Endodermal cell (in vitro differentiated cells): ENCODE results near the gene CYP2R1. TPM values are rescaled to one million over a fixed set of nuclear protein-coding genes. Genes with fewer than 3 reads are reported as not detected.

Source experiments
- DNase-seq: peaks from one replicate; pipeline ENCODE4 v3.0.0-alpha.2; 2017
- H3K27ac ChIP-seq: 2 replicates; pipeline ENCODE4 v1.5.1; 2013; ENCODE audit warnings: mild to moderate bottlenecking, low read depth, low read length, moderate library complexity
- H3K27me3 ChIP-seq: 2 replicates; pipeline ENCODE4 v1.6.1; 2013; ENCODE audit warnings: mild to moderate bottlenecking, low read length, moderate library complexity; ENCODE audit not compliant: insufficient read depth, control insufficient read depth, poor library complexity, severe bottlenecking
- H3K36me3 ChIP-seq: 2 replicates; pipeline ENCODE4 v1.7.0; 2013; ENCODE audit warnings: mild to moderate bottlenecking, low read length, moderate library complexity; ENCODE audit not compliant: control insufficient read depth, insufficient read depth
- H3K4me1 ChIP-seq: one replicate; pipeline ENCODE4 v1.7.0; 2013; ENCODE audit warnings: low read length; ENCODE audit not compliant: control insufficient read depth, insufficient read depth
- H3K4me3 ChIP-seq: 2 replicates; pipeline ENCODE4 v1.5.1; 2013; ENCODE audit warnings: mild to moderate bottlenecking, low read length, moderate library complexity
- H3K9ac ChIP-seq: 2 replicates; pipeline ENCODE4 v1.6.1; 2013; ENCODE audit warnings: mild to moderate bottlenecking, low read length, moderate library complexity; ENCODE audit not compliant: poor library complexity, severe bottlenecking; ENCODE audit errors: extremely low read depth
- H3K9me3 ChIP-seq: 2 replicates; pipeline ENCODE4 v1.6.1; 2013; ENCODE audit warnings: mild to moderate bottlenecking, low read length, moderate library complexity; ENCODE audit not compliant: control insufficient read depth
- H3K27ac Mint-ChIP-seq: 2 replicates; pipeline ENCODE4 v1.8.0; 2020; ENCODE audit warnings: mixed read lengths
- H3K27me3 Mint-ChIP-seq: 2 replicates; pipeline ENCODE4 v1.8.0; 2021; ENCODE audit warnings: mild to moderate bottlenecking, mixed read lengths; ENCODE audit not compliant: insufficient read depth
- H3K36me3 Mint-ChIP-seq: 2 replicates; pipeline ENCODE4 v1.8.0; 2020; ENCODE audit warnings: low read depth, mixed read lengths
- H3K4me1 Mint-ChIP-seq: 2 replicates; pipeline ENCODE4 v1.8.0; 2020; ENCODE audit warnings: mixed read lengths
- H3K4me3 Mint-ChIP-seq: 2 replicates; pipeline ENCODE4 v1.8.0; 2020; ENCODE audit warnings: mild to moderate bottlenecking, moderate library complexity, mixed read lengths
- H3K9me3 Mint-ChIP-seq: 2 replicates; pipeline ENCODE4 v1.8.0; 2020; ENCODE audit warnings: mild to moderate bottlenecking, mixed read lengths
- WGBS, 2 experiments: methylation state at CpG; one replicate each; pipeline versions ENCODE4 v1.1.5 to v1.1.7; 2013; ENCODE audit warnings: missing lambda C conversion rate in 2 of 2, mixed read lengths in 1 of 2; ENCODE audit not compliant: insufficient coverage in 1 of 2, insufficient read length in 1 of 2; 5-methylcytosine and 5-hydroxymethylcytosine counted together
- total RNA-seq, 2 donors: library from RNA; stranded (reverse); fragmentation: NEBNext Ultra II Directional in 1 of 2; extraction: Animal tissue kit (Norgen Biotek cat#: 25700) in 1 of 2; gene quantifications; 2 replicates in 1 of 2; 3 replicates in 1 of 2; pipeline ENCODE4 v1.2.1, GENCODE V29; 2021
- TF ChIP-seq, protein P1 (sequence below): fragments of 200-600 bp; sonication (generic); conservative IDR thresholded peaks from 2 replicates; pipeline ENCODE4 v1.5.0; 2021; ENCODE audit warnings: antibody characterized with exemption, mild to moderate bottlenecking

CYP2R1 gene
- total RNA-seq, 2 donors from 2014 or later = 10.4 to 12.4 TPM

DNA sequence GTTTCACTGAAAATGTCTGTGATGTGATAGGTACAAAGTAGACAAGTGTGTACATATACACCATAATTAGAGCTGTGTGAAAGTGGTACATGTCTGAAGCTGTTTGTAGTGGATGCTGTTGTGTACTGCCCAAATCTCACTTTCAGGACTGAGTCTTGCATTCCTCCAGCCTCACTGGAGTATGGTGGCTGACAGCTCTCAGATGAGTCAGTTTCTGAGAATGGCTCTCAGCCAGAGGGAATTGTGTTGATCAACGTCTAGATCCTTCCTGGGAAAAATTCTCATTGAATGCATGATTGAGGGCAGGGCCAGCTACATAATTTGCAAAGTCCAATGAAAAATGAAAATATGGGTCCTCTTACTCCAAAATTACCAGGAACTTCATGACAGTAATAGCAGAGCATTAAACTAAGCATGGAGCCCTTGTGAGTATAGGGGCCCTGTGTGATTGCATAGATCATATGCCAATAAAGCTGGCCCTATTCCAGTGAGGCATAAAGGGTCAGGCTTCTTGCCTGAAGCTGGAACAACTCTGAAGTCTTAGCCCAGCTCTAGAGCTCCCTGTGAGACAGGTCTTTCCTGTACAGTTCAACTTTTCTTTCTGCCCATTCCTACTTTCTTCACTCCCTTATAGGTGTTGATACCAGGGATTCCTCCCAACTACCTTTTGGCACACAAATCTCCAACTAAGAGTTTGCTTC, 10.8 kb upstream of the CYP2R1 start:
- no peak overlapping the region for H3K9ac ChIP-seq
- no peaks in the 10 kb centered on the region for H3K36me3 Mint-ChIP-seq
- 75 to 82% methylated on average over 1 of the region's 1 CpG for WGBS, 2 experiments

DNA sequence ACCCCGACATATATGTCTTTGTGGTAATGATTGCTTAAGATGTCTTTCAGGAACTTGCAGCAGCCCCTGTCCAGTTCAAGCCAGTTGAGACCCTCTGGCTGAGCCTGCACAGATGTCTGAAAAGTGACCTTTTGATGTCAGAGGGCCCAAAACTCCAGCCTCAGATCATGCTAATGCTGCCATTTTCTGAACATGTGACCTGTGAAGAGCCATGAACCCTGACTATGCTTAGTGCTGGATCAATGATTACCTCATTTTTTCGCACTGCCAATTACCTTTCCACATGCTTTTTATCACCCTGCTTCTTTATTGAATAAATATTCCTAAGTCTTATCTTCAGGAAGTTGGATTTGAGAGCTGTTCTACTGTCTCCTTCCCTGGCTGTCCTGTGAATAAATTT, 6.9 kb upstream of the CYP2R1 start:
- Histone ChIP-seq H3K36me3 (no peaks in the 10 kb centered on the region), H3K27me3 (no peaks in the 10 kb centered on the region), H3K9me3 (no peaks in the 10 kb centered on the region), H3K27ac (no peak overlapping the region), H3K4me3 (no peak overlapping the region), H3K9ac (no peak overlapping the region), H3K4me1 (no peaks in the 10 kb centered on the region)
- Mint-ChIP-seq H3K9me3 (no peaks in the 10 kb centered on the region), H3K27ac (no peak overlapping the region), H3K27me3 (no peaks in the 10 kb centered on the region), H3K4me1 (peaks cover 5% of the 10 kb centered on the region), H3K4me3 (no peak overlapping the region), H3K36me3 (no peaks in the 10 kb centered on the region)
- 83 to 100% methylated on average over 1 to 2 of the region's 2 CpGs for WGBS, 2 experiments
- TF ChIP-seq, protein P1, sequence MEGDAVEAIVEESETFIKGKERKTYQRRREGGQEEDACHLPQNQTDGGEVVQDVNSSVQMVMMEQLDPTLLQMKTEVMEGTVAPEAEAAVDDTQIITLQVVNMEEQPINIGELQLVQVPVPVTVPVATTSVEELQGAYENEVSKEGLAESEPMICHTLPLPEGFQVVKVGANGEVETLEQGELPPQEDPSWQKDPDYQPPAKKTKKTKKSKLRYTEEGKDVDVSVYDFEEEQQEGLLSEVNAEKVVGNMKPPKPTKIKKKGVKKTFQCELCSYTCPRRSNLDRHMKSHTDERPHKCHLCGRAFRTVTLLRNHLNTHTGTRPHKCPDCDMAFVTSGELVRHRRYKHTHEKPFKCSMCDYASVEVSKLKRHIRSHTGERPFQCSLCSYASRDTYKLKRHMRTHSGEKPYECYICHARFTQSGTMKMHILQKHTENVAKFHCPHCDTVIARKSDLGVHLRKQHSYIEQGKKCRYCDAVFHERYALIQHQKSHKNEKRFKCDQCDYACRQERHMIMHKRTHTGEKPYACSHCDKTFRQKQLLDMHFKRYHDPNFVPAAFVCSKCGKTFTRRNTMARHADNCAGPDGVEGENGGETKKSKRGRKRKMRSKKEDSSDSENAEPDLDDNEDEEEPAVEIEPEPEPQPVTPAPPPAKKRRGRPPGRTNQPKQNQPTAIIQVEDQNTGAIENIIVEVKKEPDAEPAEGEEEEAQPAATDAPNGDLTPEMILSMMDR = no peak
- DNase-seq = no peak

More for the DNA sequence above, 10.8 kb upstream of the CYP2R1 start:
- H3K4me1 ChIP-seq = no peaks in the 10 kb centered on the region
- H3K9me3 ChIP-seq = no peaks in the 10 kb centered on the region
- TF ChIP-seq, protein P1 = no peak
- H3K27me3 ChIP-seq = no peaks in the 10 kb centered on the region
- no peak for DNase-seq
- Mint-ChIP-seq H3K4me1 (peaks cover 1% of the 10 kb centered on the region), H3K4me3 (no peak overlapping the region), H3K27ac (no peak overlapping the region), H3K9me3 (no peaks in the 10 kb centered on the region), H3K27me3 (peaks cover 14% of the 10 kb centered on the region)
- no peaks in the 10 kb centered on the region for H3K36me3 ChIP-seq
- H3K4me3 ChIP-seq = no peak overlapping the region
- no peak overlapping the region for H3K27ac ChIP-seq

DNA sequence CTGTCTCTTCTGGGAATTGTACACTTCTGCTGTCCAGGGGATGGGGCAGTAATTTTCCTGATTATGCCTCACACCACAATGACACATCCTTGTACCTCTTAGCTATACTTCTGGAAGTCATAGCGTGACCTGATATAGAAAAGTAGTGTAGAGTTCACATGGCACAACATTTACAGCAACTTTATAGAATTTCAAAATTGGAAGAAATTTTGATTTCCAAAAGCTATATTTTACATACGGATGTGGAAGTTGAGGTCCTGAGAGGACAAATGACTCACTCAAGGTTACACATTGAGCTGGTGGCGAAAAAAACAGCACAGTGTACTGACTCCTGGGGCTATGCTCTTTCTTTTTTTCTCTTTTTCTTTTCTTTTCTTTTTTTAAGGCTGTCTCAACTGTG, 6.3 kb upstream of the CYP2R1 start:
- Histone ChIP-seq H3K36me3 (no peaks in the 10 kb centered on the region), H3K9me3 (peaks cover 5% of the 10 kb centered on the region), H3K9ac (no peak overlapping the region), H3K4me1 (no peaks in the 10 kb centered on the region), H3K27me3 (no peaks in the 10 kb centered on the region), H3K27ac (no peak overlapping the region), H3K4me3 (no peak overlapping the region)
- H3K27me3 Mint-ChIP-seq = peaks cover 4% of the 10 kb centered on the region
- 95 to 100% methylated on average over 2 to 3 of the region's 3 CpGs for WGBS, 2 experiments
- no peak overlapping the region for H3K4me3 Mint-ChIP-seq
- no peak overlapping the region for H3K27ac Mint-ChIP-seq
- TF ChIP-seq, protein P1 = no peak
- peaks cover 4% of the 10 kb centered on the region for H3K9me3 Mint-ChIP-seq
- no peak for DNase-seq
- H3K36me3 Mint-ChIP-seq = no peaks in the 10 kb centered on the region
- H3K4me1 Mint-ChIP-seq = peaks cover 5% of the 10 kb centered on the region
